Small intestine (tissue), 7 donors: ENCODE data around the gene POU5F1. TPM values are rescaled to one million over a fixed set of nuclear protein-coding genes. Genes with fewer than 3 reads are reported as not detected.

Experiments
- DNase-seq, 2 donors: peaks; one replicate each; pipeline versions ENCODE4 v3.0.0 to v3.0.0-alpha.2; 2013
- FAIRE-seq: peaks from 2 replicates; lab custom pipeline; 2012; peaks lifted over from hg19 to GRCh38; lab: Jason Lieb, UNC
- H3K27ac ChIP-seq, 3 donors: one replicate each; pipeline ENCODE4 v1.5.1; 2013; ENCODE audit warnings: low read length in 2 of 3, mild to moderate bottlenecking in 2 of 3, control low read depth in 1 of 3, inconsistent platforms in 1 of 3, low read depth in 1 of 3, moderate library complexity in 1 of 3
- H3K27me3 ChIP-seq, 3 donors: one replicate each; pipeline ENCODE4 v1.6.1; 2013; ENCODE audit warnings: low read length in 3 of 3, inconsistent platforms in 1 of 3; ENCODE audit not compliant: control insufficient read depth in 3 of 3, insufficient read depth in 3 of 3
- H3K36me3 ChIP-seq, 3 donors: one replicate each; pipeline ENCODE4 v1.6.1; 2013; ENCODE audit warnings: low read length in 3 of 3, inconsistent platforms in 1 of 3, low read depth in 1 of 3, mild to moderate bottlenecking in 1 of 3, moderate library complexity in 1 of 3; ENCODE audit not compliant: control insufficient read depth in 3 of 3, insufficient read depth in 2 of 3
- H3K4me1 ChIP-seq, 3 donors: one replicate each; pipeline ENCODE4 v1.6.1; 2013; ENCODE audit warnings: low read length in 2 of 3, inconsistent platforms in 1 of 3, low read depth in 1 of 3, mild to moderate bottlenecking in 1 of 3, moderate library complexity in 1 of 3; ENCODE audit not compliant: control insufficient read depth in 3 of 3, insufficient read depth in 2 of 3
- H3K4me3 ChIP-seq, 3 donors: one replicate each; pipeline ENCODE4 v1.5.1; 2013; ENCODE audit warnings: low read length in 3 of 3, control low read depth in 1 of 3, inconsistent platforms in 1 of 3, low read depth in 1 of 3, mild to moderate bottlenecking in 1 of 3, moderate library complexity in 1 of 3
- H3K9me3 ChIP-seq, 2 donors: one replicate each; pipeline ENCODE4 v1.6.1; 2013; ENCODE audit warnings: low read depth in 1 of 2, low read length in 1 of 2; ENCODE audit not compliant: control insufficient read depth in 2 of 2, insufficient read depth in 1 of 2
- WGBS, 3 donors: extraction: QIAGEN DNeasy Blood & Tissue Kit; methylation state at CpG; one replicate each; pipeline ENCODE4 v1.1.7; 2013; 5-methylcytosine and 5-hydroxymethylcytosine counted together
- polyA plus RNA-seq, 4 donors: library from polyadenylated mRNA; stranded (reverse) in 3 of 4; unstranded in 1 of 4; fragments of 200-250 nt in 3 of 4; fragments of 120-200 nt in 1 of 4; gene quantifications; one replicate each; pipeline versions ENCODE4 v1.2.1 to v1.2.3, GENCODE V29; 2013
- donor health status: healthy with polysubstance abuse.
- donor health status: control.
- donor health status: control.
- donor health status: Bipolar disorder and iron deficiency.
- donor health status: healthy.

Gene POU5F1
- polyA plus RNA-seq, 4 donors = 0.10 to 32.0 (median 18.4) TPM

- peaks cover 0 to 5% (median 3%) of the 10 kb centered on the region in 3 donors for H3K4me1 ChIP-seq
- peak overlapping the region in 2 of 3 donors; percentile 86 to 95 for H3K27ac ChIP-seq
- 49 to 76% (median 68%) methylated on average over 10 of the region's 10 CpGs for WGBS, 3 donors
- H3K4me3 ChIP-seq = no peak overlapping the region
- no peaks in the 10 kb centered on the region for H3K9me3 ChIP-seq
- peaks cover 0 to 48% (median 0%) of the 10 kb centered on the region in 3 donors for H3K36me3 ChIP-seq
- FAIRE-seq (no peak), DNase-seq (no peak)
- no peaks in the 10 kb centered on the region for H3K27me3 ChIP-seq
Measured at GRCh38 chr6:31145386-31145785, 25.1 kb downstream of the POU5F1 start.

- Histone ChIP-seq H3K4me1 (peaks cover 0 to 5% (median 3%) of the 10 kb centered on the region in 3 donors), H3K9me3 (no peaks in the 10 kb centered on the region), H3K4me3 (peak overlapping the region in 1 of 3 donors; percentile 31), H3K36me3 (peaks cover 0 to 44% (median 0%) of the 10 kb centered on the region in 3 donors), H3K27ac (peak overlapping the region in 2 of 3 donors; percentile 86 to 95), H3K27me3 (no peaks in the 10 kb centered on the region)
- 23 to 61% (median 46%) methylated on average over 11 of the region's 11 CpGs for WGBS, 3 donors
- FAIRE-seq = no peak
- peak in 1 of 2 donors; percentile 88 for DNase-seq
Measured at GRCh38 chr6:31144970-31145340, 25.5 kb downstream of the POU5F1 start.

GRCh38 chr6:31144296-31144969 is 26.0 kb downstream of the POU5F1 start:
- DNase-seq (peak; percentile 47 to 95), FAIRE-seq (no peak)
- Histone ChIP-seq H3K9me3 (no peaks in the 10 kb centered on the region), H3K4me1 (peaks cover 0 to 5% (median 3%) of the 10 kb centered on the region in 3 donors), H3K36me3 (peaks cover 0 to 42% (median 0%) of the 10 kb centered on the region in 3 donors), H3K4me3 (peak overlapping the region in 1 of 3 donors; percentile 31), H3K27me3 (no peaks in the 10 kb centered on the region), H3K27ac (peak overlapping the region; percentile 4 to 95 (median 86))
- WGBS, 3 donors = 16 to 63% (median 39%) methylated on average over 18 of the region's 18 CpGs

- FAIRE-seq (no peak), DNase-seq (no peak)
- WGBS, 3 donors = 46 to 55% (median 49%) methylated on average over 11 of the region's 11 CpGs
- Histone ChIP-seq H3K36me3 (peaks cover 0 to 34% (median 0%) of the 10 kb centered on the region in 3 donors), H3K9me3 (no peaks in the 10 kb centered on the region), H3K4me1 (peaks cover 0 to 5% (median 3%) of the 10 kb centered on the region in 3 donors), H3K4me3 (no peak overlapping the region), H3K27me3 (no peaks in the 10 kb centered on the region), H3K27ac (peak overlapping the region in 2 of 3 donors; percentile 41 to 95)
Measured at GRCh38 chr6:31143148-31143547, 27.3 kb downstream of the POU5F1 start.

GRCh38 chr6:31142361-31142761 is 28.1 kb downstream of the POU5F1 start:
- DNase-seq (no peak), FAIRE-seq (no peak)
- no peak overlapping the region for H3K27ac ChIP-seq
- H3K4me1 ChIP-seq = peaks cover 0 to 9% (median 5%) of the 10 kb centered on the region in 3 donors
- WGBS, 3 donors = 49 to 82% (median 75%) methylated on average over 2 of the region's 2 CpGs
- H3K36me3 ChIP-seq = peaks cover 0 to 32% (median 0%) of the 10 kb centered on the region in 3 donors
- H3K4me3 ChIP-seq = no peak overlapping the region
- H3K27me3 ChIP-seq = no peaks in the 10 kb centered on the region
- no peaks in the 10 kb centered on the region for H3K9me3 ChIP-seq

GRCh38 chr6:31140643-31141042 is 29.8 kb downstream of the POU5F1 start:
- no peak for FAIRE-seq

GRCh38 chr6:31139599-31139998 is 30.9 kb downstream of the POU5F1 start:
- DNase-seq = no peak
- Histone ChIP-seq H3K27me3 (no peaks in the 10 kb centered on the region), H3K4me3 (no peak overlapping the region), H3K36me3 (peaks cover 0 to 18% (median 0%) of the 10 kb centered on the region in 3 donors), H3K9me3 (no peaks in the 10 kb centered on the region), H3K27ac (no peak overlapping the region), H3K4me1 (peaks cover 0 to 9% (median 3%) of the 10 kb centered on the region in 3 donors)
- no peak for FAIRE-seq
- WGBS, 3 donors = 45 to 67% (median 50%) methylated on average over 4 of the region's 4 CpGs

More at GRCh38 chr6:31140643-31141042, 29.8 kb downstream of the POU5F1 start:
- Histone ChIP-seq H3K36me3 (peaks cover 0 to 28% (median 0%) of the 10 kb centered on the region in 3 donors), H3K9me3 (no peaks in the 10 kb centered on the region), H3K27ac (no peak overlapping the region), H3K4me3 (no peak overlapping the region), H3K4me1 (peaks cover 0 to 9% (median 5%) of the 10 kb centered on the region in 3 donors), H3K27me3 (no peaks in the 10 kb centered on the region)
- DNase-seq = no peak
- 84 to 88% (median 86%) methylated on average over 14 to 15 of the region's 15 CpGs for WGBS, 3 donors

GRCh38 chr6:31138982-31139381 is 31.5 kb downstream of the POU5F1 start, which contains the start of gene PSORS1C2:
Gene PSORS1C2 (minus strand): TSS chr6:31139066. CDS start chr6:31139026, 40 bp downstream.
- no peak for DNase-seq
- FAIRE-seq = no peak
- peaks cover 0 to 6% (median 3%) of the 10 kb centered on the region in 3 donors for H3K4me1 ChIP-seq
- H3K27me3 ChIP-seq = no peaks in the 10 kb centered on the region
- no peak within 1 kb of the TSS for H3K27ac ChIP-seq
- H3K9me3 ChIP-seq = no peaks in the 10 kb centered on the region
- WGBS, 3 donors = 79 to 86% (median 83%) methylated on average over 4 of the region's 4 CpGs
- H3K36me3 ChIP-seq = peaks cover 0 to 12% (median 0%) of the 10 kb centered on the region in 3 donors
- peak within 1 kb of the TSS in 1 of 3 donors; percentile 21 for H3K4me3 ChIP-seq
